GM13976 (cell line): ENCODE data around the gene C9orf40.

Source experiments
- DNase-seq: peaks from one replicate; pipeline ENCODE4 v3.0.0; 2012; ENCODE audit warnings: low spot score
- CTCF ChIP-seq: IDR thresholded peaks from 2 replicates; pipeline ENCODE4 v1.5.1; 2012; ENCODE audit warnings: borderline replicate concordance, mild to moderate bottlenecking; ENCODE audit not compliant: insufficient read depth; ENCODE audit errors: extremely low read depth, missing control alignments, control extremely low read depth
- in situ Hi-C: fragments of 300-500 bp; cut with MboI; formaldehyde crosslinking; loops from one replicate; pipeline ENCODE4 v1.12.0; 2022; ENCODE audit warnings: low sequenced_read_pairs, mixed read lengths, inconsistent platforms; ENCODE audit not compliant: unreplicated experiment

Gene C9orf40

GRCh38 chr9:74952201-74953151, at the start of gene C9orf40:
Gene C9orf40 (minus strand): TSS chr9:74952912. CDS start chr9:74952611, 301 bp downstream.
- TF ChIP-seq CTCF, result peak; percentile 95
- peak; percentile 90 for DNase-seq
- in situ Hi-C loops, result loop anchor here (10.0 kb wide), 1 partner anchor 132 kb away; the partner anchor contains the start of genes NMRK1 and OSTF1

- in situ Hi-C loops, result loop anchor here (5.0 to 10.0 kb wide), 2 partner anchors 73 to 230 kb away; no protein-coding TSS in a partner anchor
- peak; percentile 40 for DNase-seq
Measured at GRCh38 chr9:75001719-75002421, 49.2 kb upstream of the C9orf40 start.

GRCh38 chr9:75000835-75001234, 48.1 kb upstream of the C9orf40 start:
- in situ Hi-C loops, result loop anchor here (5.0 to 10.0 kb wide), 2 partner anchors 74 to 229 kb away; no protein-coding TSS in a partner anchor
- DNase-seq, result no peak
- no peak for TF ChIP-seq CTCF

More at GRCh38 chr9:75001719-75002421, 49.2 kb upstream of the C9orf40 start:
- peak; percentile 47 for TF ChIP-seq CTCF

- in situ Hi-C loops, result no loop called here
- no peak for DNase-seq
- TF ChIP-seq CTCF, result no peak
Measured at GRCh38 chr9:74985041-74985440, 32.3 kb upstream of the C9orf40 start.

GRCh38 chr9:74983709-74984108, 31.0 kb upstream of the C9orf40 start:
- no peak for TF ChIP-seq CTCF
- in situ Hi-C loops, result no loop called here
- DNase-seq, result no peak

GRCh38 chr9:74979844-74980243, 27.1 kb upstream of the C9orf40 start:
- TF ChIP-seq CTCF, result no peak

More at GRCh38 chr9:74979844-74980243, 27.1 kb upstream of the C9orf40 start:
- in situ Hi-C loops, result no loop called here
- DNase-seq, result no peak
